GM18508 (cell line): ENCODE measurements around the gene FBXO40.

Experiments
- ATAC-seq: cut with Tn5 transposase; IDR thresholded peaks from one replicate; pipeline ENCODE4 v1.9.1; 2021; ENCODE audit warnings: moderate number of reproducible peaks; ENCODE audit not compliant: insufficient read depth, unreplicated experiment

Gene FBXO40

DNA sequence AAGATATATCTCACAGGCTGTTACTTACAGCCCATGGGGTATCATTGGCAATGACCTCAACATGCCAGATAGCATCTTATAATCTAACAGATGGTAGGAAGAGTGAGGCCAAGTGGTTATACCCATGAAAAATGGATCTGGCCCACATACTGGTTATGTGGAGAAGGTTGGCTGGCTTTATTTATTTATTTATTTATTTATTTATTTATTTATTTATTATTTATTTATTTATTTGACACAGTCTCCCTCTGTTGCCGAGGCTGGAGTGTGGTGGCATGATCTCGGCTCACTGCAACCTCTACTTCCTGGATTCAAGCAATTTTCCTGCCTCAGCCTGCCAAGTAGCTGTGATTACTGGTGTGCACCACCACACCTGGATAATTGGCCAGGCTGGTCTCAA is 11.6 kb downstream of the FBXO40 start:
- no peak for ATAC-seq

DNA sequence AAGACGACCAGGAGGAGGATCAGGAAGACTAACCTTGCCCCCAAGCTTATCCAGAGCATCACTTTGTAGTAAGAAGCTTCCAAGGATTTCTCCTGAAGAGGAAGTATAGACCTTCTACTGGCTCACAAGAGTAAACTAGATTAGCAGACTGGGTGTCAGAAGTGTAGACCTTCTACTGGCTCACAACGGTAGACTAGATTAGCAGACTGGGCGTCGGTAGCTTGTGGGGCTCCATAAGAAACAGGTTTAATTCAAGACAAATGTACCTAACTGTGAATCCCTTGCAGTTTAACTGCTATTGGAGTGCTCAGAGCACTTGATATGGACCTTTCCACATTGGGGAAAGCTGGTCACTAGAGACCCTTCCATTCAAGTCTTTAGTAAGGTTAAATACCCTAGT is 12.9 kb downstream of the FBXO40 start:
- no peak for ATAC-seq

DNA sequence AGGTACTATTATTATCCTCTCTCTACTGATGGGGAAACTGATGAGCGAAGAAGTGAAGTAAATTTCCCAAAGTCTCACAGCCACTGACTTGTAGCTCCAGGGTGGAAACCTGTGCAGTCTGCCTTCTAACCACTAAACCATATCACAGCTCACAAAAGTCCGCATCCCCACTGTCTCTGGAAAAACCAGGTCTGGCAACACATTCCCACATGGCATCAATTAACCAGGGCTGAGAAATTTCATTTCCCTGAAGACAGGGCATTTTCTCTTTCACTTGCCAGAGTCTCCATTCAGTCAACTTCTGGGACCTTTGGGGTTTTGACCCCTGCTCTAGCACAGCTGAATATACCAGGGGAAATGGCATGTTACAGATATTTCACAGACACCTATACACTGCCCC is 26.5 kb downstream of the FBXO40 start:
- ATAC-seq, result no peak

DNA sequence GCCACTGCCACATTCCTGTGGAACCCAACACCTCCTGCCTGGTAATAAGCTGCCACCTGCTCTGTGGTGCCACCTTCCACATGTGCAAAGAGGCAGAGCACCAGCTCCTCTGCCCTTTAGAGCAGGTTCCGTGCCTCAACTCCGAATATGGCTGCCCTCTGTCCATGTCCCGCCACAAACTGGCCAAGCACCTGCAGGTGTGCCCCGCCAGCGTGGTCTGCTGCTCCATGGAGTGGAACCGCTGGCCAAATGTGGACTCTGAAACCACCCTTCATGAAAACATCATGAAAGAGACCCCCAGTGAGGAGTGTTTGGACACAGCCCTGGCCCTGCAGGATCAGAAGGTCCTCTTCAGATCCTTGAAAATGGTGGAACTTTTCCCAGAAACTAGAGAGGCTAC is 28.3 kb downstream of the FBXO40 start:
- ATAC-seq, result no peak

DNA sequence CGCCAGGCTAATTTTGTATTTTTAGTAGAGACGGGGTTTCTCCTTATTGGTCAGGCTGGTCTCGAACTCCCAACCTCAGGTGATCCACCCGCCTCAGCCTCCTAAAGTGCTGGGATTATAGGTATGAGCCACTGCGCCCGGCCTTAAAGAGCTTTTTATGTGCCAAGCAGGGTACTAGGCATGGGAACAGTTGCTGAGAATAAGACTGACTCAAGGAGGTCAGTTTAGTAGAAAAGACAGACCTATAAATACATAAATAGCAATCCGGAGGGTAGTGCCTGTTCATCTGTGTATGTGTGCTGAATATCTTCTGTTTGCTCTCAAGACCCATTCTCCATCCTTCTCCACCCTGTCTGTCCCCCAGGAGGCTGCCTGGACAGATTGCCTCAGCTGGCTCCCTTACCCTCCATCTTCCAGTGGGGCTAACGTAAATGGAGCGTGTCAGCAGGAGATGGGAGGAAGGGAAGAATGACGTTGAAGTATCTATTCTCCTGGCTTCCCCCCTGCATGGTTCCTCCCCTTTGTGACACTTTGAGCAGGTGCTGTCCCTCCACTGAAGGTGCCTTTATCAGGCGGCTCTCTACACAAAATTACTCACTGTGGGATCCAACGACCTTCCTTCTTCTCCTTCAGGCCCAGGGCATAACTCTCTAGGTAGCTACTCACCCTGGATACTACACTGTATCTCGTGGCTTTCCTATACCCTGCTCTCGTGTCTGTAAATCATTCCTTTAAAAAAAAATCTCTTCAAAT is 31.1 kb downstream of the FBXO40 start:
- no peak for ATAC-seq

DNA sequence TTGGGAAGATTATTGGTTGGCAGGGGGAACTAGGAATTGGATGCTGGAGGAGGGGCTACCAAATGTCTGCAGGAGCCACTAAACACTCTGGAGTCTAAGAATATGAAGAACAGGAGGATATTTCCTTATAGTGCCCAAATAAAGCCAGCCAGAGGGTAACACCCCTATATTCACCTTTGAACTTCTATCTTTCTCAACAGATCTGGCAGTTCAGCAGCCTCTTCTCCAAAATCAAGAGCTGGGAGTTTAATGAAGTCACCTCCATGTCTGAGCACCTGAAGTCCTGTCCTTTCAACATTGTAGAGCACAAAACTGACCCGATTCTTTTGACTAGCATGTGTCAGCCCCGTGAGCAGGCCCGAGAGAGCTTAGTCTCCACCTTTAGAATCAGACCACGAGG is 33.3 kb downstream of the FBXO40 start:
- no peak for ATAC-seq

DNA sequence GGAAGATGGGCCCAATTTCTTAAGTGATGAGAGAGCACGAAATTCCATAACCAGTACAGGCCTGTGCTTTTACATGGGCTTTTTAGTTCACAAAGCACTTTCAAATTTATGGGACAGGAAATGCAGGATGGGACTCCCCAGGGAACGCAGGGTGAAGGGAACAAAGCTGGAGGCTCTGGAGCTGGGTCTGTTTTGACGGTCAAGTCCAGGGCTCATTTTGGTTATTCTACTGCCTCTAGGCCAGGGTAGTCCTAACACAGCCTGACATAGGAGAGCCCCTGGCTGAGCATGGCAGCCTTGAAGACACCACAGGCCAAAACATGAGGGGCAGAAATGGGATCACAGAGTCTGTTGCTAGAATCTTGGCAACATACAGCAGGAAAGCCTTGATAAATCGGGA is 34.0 kb downstream of the FBXO40 start:
- ATAC-seq, result no peak

DNA sequence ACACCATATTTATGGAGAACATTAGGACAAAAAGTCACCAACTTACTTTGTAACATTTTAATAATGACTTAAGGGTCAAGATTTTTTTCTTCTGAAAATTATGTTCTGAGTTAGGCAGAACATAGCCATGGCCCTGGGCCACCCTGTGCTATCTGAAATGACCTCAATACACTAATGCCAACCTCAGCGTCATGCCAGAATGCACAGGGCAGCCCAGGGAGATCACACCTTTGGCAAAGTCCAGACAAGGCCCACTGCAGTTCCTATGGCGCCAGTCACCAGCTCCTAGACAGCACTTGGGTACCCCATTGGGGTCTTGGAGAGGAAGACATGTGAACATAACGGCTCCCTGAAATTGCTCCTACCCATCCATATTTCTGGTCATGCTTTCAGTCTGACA is 34.4 kb downstream of the FBXO40 start:
- no peak for ATAC-seq

DNA sequence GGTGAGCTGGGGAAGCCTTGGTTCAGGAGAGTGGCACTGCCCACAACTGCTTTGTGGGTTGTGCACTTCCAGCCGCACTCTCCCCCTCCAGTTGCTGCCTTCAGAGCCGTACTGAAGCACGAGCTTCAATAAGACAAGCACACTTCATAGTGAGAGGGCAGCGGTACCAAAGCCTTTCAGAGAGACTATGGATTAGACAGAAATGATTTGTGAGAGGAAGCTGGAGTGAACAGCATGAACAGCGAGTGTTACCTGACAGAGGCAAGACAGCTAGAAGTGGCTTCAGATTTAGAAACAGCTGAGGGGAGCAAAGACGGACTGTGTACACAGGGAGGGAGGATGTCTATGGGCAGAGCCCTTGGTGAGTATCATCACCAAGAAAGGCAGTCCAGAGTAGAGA is 36.4 kb downstream of the FBXO40 start:
- no peak for ATAC-seq

DNA sequence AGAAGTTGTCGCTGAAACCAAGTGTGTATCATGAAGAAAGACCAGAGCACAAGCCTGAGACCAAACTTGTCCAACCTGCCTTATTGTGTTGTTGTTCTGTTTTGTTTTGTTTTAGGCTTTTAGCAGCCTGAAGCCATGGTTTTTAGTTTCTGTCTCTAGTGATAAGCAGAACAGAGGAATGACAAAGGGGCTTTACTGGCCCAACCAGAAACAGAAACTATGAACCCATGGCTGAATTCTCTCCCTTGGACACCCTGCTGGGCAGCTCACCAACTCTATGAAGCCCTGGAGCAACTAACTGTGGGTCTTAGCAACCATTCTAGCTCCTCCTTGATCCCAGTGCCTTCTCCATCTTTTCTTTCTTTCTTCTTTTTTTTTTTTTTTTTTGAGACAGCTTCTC is 37.2 kb downstream of the FBXO40 start:
- no peak for ATAC-seq

DNA sequence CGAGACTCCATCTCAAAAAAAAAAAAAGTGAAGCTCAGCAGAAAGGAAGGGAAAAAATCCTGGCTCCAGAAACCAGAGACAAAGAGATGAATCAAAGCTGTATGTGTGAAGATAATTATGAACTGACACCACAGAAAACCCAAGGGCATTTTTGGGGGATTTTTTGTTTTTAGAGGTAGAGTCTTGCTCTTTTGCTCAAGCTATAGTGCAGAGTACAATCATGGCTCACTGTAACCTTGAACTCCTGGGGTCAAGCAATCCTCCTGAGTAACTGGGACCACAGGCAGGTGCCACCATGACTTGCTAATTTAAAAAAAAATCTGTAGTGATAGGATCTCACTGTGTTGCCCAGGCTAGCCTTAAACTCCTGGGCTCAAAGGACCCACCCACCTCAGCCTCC is 44.7 kb downstream of the FBXO40 start:
- ATAC-seq, result no peak

DNA sequence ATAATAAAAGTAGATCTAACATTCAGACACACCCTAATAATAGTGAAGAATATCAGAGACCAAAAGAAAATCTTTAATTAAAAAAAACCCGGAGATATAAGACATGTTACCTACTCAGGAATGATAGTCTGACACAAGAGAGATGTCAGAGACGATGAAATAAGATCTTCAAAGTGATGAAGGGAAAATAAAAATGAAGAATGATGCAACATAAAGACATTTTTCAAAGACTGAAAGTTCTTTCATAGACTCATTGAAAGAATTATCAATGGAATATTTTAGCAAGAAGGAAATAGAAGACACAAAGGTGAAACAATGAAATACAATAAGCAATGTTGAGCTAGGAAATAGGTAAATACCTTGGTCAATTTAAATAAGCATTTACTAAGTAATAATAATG is 47.9 kb downstream of the FBXO40 start:
- ATAC-seq, result no peak

DNA sequence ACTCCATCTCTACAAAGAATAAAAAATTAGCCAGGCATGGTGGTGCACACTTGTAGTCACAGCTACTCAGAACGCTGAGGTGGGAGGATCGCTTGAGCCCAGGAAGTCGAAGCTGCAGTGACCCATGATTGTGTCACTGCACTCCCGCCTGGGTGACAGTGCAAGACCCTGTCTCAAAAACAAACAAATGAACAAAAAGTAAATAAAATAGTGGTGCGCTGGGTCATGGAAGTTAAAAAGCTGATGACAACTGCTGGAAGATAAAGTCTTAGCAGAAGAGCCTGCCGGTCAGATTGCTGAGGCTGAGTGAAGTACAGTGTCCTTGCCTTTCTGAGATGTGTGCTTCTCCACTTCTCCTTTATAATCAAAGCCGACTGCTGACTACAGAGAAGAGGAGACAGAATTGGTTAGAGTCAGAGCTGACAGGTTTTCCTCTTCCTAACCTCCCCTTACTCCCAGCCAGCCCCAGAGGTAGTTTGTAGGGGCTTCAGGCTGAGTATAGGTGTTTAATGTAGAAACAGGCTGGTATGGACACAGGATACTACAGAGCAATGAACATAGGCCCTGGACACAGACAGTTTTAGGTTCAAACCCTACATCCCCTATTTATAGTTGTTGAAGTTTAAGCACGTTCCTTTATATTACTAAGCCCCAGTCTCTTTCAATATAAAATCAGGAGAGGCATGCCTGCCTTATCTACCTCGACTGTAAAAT is 49.6 kb downstream of the FBXO40 start:
- ATAC-seq, result no peak

DNA sequence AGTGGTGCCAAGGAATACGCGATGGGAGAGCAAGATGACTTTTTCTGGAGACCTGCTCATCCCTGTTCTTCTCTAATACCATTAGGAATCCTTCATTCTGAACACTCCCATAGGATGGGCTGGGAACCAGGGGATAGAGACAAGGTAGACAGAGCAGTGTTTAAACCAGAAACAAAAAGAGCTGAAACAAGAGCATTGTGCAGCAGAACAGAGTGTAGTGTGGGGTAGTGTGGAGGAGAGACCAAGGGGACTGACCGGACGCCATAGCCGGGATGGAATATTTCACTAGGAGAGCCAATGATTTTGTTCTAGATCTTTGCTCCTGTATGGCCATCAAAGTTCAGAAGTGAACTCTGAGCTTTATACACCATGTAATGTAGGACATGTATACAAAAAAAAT is 51.9 kb downstream of the FBXO40 start:
- no peak for ATAC-seq

DNA sequence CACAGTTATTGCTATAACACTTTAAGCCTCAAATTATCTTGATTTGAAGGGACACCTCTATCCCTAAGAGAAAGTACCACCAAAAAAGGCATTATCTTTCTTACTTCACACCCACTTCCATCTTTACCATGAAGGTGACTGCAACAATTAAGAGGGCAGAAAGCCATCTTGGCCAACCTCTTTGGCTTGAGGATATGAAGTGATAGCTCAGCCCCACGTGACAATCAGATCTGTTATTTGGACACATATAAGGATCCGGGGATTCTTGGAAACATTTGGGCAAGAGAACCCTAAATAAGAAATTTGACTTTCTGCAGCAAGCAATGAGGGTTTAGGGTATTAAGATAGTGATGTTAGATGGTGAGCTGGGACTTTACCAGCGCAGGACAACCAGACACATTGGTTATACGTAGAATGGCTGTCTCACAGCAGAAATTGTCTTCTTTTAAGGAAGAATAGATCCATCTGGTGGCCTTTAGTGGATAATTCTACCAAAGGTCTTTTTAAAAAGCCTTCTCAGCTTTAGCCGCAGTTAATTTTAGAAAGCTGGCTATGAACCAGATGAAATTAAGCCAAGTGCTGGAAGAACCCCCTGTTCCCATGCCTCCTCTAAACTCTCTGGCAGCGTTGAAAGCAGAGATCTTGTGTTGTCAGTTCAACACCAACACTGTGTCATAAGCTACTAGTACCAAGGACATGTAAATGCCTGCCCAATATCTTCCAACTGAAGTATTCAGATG is 55.2 kb downstream of the FBXO40 start:
- no peak for ATAC-seq

DNA sequence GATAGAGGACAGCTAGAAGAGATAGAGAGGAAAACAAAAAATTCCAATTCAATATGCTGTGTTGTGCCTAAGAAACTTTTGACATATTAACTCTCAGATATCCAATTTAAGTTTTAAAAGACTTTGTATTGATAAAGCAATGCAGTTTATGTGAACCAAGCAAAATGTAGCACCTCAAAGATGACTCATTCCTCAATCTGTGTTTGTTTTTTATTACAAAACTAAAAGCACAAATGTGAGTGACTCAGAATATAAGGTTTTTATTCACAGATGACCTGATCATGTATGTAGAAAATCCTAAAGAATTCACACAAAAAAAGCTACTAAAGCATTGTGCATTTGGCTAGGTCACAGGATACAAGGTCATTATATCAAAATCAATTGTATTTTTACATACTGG is 56.5 kb downstream of the FBXO40 start:
- no peak for ATAC-seq

DNA sequence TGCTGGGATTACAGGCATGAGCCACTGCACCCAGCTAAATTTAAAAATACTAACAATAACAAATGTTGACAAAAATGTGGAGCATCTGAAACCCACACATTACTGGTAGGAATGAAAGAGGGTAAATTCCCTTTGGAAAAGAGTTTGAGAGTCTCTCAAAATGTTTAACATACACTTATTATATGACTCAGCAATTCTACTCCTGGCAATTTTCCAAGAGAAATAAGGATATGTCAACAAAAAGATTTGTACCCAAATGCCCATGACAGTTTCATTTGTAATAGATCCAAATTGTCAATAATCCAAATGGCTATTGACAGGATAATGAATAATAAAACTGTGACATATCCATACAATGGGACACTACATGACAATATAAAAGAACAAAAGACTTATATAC is 58.5 kb downstream of the FBXO40 start:
- ATAC-seq, result no peak

DNA sequence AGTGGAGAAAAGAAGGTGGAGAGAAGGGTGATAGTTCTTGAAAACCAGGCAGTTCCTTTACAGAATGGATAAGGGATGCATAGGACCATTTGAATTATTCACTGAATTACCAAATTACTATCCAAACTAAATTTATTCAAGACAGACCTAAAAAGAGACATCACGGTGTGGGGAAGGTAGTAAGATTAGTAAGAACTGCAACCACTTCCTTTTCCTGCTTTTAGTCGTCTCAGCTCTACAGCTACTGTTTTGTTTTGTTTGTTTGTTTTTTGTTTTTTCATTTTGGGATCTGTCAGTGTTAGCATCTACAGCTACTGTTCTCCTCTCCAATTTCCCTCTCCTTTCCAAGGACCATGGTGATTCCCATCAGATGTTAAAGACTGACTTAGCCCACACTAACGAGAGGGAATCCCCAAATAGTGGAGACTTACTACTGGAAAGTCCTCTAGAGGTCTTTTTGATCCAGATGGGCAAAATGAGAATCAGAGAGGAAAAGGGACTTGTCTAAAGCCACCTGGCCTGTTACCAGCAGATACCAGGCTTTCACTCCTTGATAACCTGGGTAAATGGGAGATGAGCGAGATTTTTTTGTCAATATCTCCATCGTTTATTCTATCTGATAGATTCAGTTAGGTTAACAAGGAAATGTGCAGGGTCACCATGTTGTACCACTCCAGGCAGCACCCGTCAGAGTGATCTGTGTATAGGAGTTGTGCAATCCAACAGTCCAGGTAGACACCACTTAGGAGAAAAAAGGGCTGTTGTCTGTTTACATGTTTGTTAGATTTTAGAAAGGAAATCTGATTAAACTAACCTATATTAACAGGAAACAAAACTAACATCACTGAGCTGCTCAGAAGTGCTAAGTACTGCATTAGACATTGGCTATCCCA is 61.6 kb downstream of the FBXO40 start:
- ATAC-seq, result peak; percentile 84

DNA sequence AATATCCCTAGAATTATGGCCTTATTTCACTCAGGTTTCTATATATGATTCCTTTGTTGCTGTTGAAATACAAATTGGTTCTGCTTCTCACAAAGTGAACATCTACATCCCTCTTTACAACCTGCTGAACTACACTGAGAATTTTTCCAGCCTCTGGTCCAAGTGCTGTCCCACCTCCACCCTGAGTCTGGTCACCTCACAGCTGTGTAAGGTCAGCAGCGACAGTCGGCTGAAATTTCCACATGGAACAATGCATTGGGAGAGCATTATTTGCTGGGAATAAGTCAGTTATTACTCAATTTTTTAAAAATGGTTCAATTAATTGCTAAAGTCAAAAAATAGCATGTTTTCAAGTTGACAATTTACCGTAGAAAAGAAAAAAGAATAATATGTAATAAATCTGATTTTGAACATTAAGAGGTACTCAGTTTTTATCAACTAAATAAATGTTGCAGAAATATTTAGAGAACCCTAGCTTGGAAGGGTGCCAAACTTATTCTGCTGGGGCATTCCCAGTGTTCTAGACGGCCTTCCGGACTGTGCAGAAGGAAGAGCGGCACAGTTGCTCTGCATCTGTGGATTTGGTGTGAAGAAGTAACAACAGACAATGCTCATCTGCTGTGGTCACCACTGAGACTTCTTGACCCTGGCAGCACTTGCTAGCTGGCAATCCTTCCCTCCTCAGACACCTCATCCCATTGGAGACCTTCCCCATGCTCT is 65.7 kb downstream of the FBXO40 start:
- no peak for ATAC-seq

DNA sequence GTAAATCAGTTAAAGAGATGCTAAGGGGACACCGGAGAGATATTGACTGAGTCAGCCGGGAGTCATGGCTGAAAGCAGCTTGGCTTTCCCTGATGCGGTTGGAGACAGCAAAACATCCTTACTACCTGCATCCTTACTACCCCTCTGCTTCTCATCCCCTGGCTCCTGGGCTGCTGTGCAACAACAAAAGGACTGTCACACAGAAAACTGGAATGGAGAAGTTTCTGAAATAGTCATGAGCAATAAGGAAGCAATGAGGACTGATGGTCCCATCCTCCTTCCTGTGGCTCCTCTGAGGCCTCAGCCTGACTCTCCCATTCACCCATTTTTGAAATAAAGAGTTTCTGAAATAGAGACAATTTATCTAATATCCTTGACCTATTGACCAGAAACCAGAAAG is 66.4 kb downstream of the FBXO40 start:
- ATAC-seq, result no peak
